ENCODE measurements around the gene DKK1. TPM values are rescaled to one million over a fixed set of nuclear protein-coding genes. Genes with fewer than 3 reads are reported as not detected.

The DKK1 gene
- polyA plus RNA-seq, 1 donor (not counting 4 experiments of a cell fraction or from before 2014, with no cell fraction given) = 223 TPM

DNA sequence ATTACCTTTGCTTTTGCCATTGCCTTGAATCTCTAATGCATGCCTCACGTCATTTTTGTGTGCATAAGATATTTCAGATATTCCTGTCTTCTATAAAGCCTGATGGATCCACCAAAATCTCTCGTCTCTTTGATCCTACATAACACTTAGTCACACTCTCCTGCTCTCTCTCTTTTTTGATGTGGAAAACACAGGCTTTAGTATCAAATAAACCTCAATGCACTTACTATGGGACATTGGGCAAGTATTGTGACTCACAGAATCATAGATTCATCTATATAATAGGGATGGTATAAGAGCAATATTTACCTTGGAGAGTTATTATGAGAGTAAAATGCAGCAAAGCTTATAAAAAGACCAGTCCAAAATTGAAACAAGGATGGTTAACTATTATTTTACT is 39.1 kb downstream of the DKK1 start:
- H2AFZ ChIP-seq (ENCODE audit: control insufficient read depth, low read length) = no peak overlapping the region
- DNase-seq (ENCODE audit: low read depth, low spot score) (no peak), FAIRE-seq (no peak)
- dilution Hi-C loops (cut with MboI; ENCODE audit: extremely low pct_ligation_motif_present, low sequenced_read_pairs) = no loop called here
- H3K36me3 ChIP-seq (ENCODE audit: control insufficient read depth in 2 of 2, extremely low read depth in 1 of 2, insufficient read depth in 2 of 2, low read length in 2 of 2) = no peaks in the 10 kb centered on the region
- H3K4me1 ChIP-seq (ENCODE audit: control insufficient read depth, extremely low read depth, insufficient read depth, low read length) = peaks cover 5% of the 10 kb centered on the region
- H3K79me2 ChIP-seq (ENCODE audit: control insufficient read depth, insufficient read depth, low read length) = no peaks in the 10 kb centered on the region
- H3K9ac ChIP-seq (ENCODE audit: control insufficient read depth, extremely low read depth, insufficient read depth, low read length) = no peak overlapping the region
- H3K9me1 ChIP-seq (ENCODE audit: control insufficient read depth, extremely low read depth, insufficient read depth, low read length) = no peaks in the 10 kb centered on the region
- H3K27me3 ChIP-seq (ENCODE audit: control insufficient read depth, extremely low read depth, insufficient read depth, low read length) = no peaks in the 10 kb centered on the region
- no peak for TF ChIP-seq EZH2 (IDR thresholded peaks at IDR 0.05; ENCODE audit: low read length)
- TF ChIP-seq, protein P1, sequence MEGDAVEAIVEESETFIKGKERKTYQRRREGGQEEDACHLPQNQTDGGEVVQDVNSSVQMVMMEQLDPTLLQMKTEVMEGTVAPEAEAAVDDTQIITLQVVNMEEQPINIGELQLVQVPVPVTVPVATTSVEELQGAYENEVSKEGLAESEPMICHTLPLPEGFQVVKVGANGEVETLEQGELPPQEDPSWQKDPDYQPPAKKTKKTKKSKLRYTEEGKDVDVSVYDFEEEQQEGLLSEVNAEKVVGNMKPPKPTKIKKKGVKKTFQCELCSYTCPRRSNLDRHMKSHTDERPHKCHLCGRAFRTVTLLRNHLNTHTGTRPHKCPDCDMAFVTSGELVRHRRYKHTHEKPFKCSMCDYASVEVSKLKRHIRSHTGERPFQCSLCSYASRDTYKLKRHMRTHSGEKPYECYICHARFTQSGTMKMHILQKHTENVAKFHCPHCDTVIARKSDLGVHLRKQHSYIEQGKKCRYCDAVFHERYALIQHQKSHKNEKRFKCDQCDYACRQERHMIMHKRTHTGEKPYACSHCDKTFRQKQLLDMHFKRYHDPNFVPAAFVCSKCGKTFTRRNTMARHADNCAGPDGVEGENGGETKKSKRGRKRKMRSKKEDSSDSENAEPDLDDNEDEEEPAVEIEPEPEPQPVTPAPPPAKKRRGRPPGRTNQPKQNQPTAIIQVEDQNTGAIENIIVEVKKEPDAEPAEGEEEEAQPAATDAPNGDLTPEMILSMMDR (optimal IDR thresholded peaks at IDR 0.05 in 1 of 3, IDR thresholded peaks at IDR 0.05 in 1 of 3, conservative IDR thresholded peaks at IDR 0.05 in 1 of 3; ENCODE audit: extremely low read depth in 1 of 3, insufficient read depth in 2 of 3, low read length in 3 of 3) = no peak
- no peaks in the 10 kb centered on the region for H4K20me1 ChIP-seq (ENCODE audit: control insufficient read depth, extremely low read depth, insufficient read depth, low read length)
- no peaks in the 10 kb centered on the region for H3K9me3 ChIP-seq (ENCODE audit: control insufficient read depth, low read depth, low read length)
- no peak overlapping the region for H3K4me3 ChIP-seq (ENCODE audit: control insufficient read depth in 2 of 3, extremely low read depth in 1 of 3, insufficient read depth in 2 of 3, low read depth in 1 of 3, low read length in 3 of 3)
- H3K4me2 ChIP-seq (ENCODE audit: control insufficient read depth, extremely low read depth, insufficient read depth, low read depth, low read length) = no peak overlapping the region
- no peak overlapping the region for H3K27ac ChIP-seq (ENCODE audit: control insufficient read depth, insufficient read depth, low read length)

DNA sequence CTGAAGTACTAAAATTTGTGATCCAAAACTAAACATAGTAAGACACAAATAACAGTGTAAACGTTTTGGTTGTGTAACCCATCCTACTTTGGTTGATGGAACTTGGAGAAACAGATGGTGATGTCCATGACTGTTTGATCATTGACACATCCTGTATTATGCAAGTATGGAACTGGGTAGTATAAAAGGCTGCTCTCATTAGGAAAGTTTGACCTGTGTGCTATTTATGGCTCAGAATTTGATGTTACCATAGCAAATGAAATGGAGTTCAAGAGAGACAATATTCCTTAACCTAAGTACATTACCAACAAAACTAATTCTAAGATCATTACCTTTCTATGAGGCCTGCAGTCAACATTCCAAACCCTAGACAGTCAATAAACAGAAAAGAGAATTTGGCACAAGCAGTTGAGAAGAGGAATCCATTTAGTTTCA is 39.9 kb downstream of the DKK1 start:
- no peaks in the 10 kb centered on the region for H3K9me3 ChIP-seq (ENCODE audit: control insufficient read depth, low read depth, low read length)
- no peak overlapping the region for H3K4me2 ChIP-seq (ENCODE audit: control insufficient read depth, extremely low read depth, insufficient read depth, low read depth, low read length)
- no peak for DNase-seq (ENCODE audit: low read depth, low spot score)
- H3K27ac ChIP-seq (ENCODE audit: control insufficient read depth, insufficient read depth, low read length) = no peak overlapping the region
- peak; percentile 75 for FAIRE-seq
- H2AFZ ChIP-seq (ENCODE audit: control insufficient read depth, low read length) = no peak overlapping the region
- TF ChIP-seq, protein P1 (optimal IDR thresholded peaks at IDR 0.05 in 1 of 3, IDR thresholded peaks at IDR 0.05 in 1 of 3, conservative IDR thresholded peaks at IDR 0.05 in 1 of 3; ENCODE audit: extremely low read depth in 1 of 3, insufficient read depth in 2 of 3, low read length in 3 of 3) = no peak
- H3K9ac ChIP-seq (ENCODE audit: control insufficient read depth, extremely low read depth, insufficient read depth, low read length) = no peak overlapping the region
- H3K36me3 ChIP-seq (ENCODE audit: control insufficient read depth in 2 of 2, extremely low read depth in 1 of 2, insufficient read depth in 2 of 2, low read length in 2 of 2) = no peaks in the 10 kb centered on the region
- no peaks in the 10 kb centered on the region for H3K9me1 ChIP-seq (ENCODE audit: control insufficient read depth, extremely low read depth, insufficient read depth, low read length)
- dilution Hi-C loops (cut with MboI; ENCODE audit: extremely low pct_ligation_motif_present, low sequenced_read_pairs) = no loop called here
- no peak overlapping the region for H3K4me3 ChIP-seq (ENCODE audit: control insufficient read depth in 2 of 3, extremely low read depth in 1 of 3, insufficient read depth in 2 of 3, low read depth in 1 of 3, low read length in 3 of 3)
- H4K20me1 ChIP-seq (ENCODE audit: control insufficient read depth, extremely low read depth, insufficient read depth, low read length) = no peaks in the 10 kb centered on the region
- peaks cover 5% of the 10 kb centered on the region for H3K4me1 ChIP-seq (ENCODE audit: control insufficient read depth, extremely low read depth, insufficient read depth, low read length)
- no peaks in the 10 kb centered on the region for H3K79me2 ChIP-seq (ENCODE audit: control insufficient read depth, insufficient read depth, low read length)
- no peaks in the 10 kb centered on the region for H3K27me3 ChIP-seq (ENCODE audit: control insufficient read depth, extremely low read depth, insufficient read depth, low read length)
